Nephron (organoid): ENCODE data around the gene CEBPZ.

Experiments used
- H3K27ac Mint-ChIP-seq, 3 experiments: 2 replicates each; pipeline ENCODE4 v1.8.0; 2020; ENCODE audit warnings: mixed read lengths in 3 of 3, mild to moderate bottlenecking in 2 of 3, moderate library complexity in 1 of 3
- H3K27me3 Mint-ChIP-seq: 2 replicates; pipeline ENCODE4 v1.8.0; 2021; ENCODE audit warnings: low read depth, mild to moderate bottlenecking, moderate library complexity, mixed read lengths
- H3K36me3 Mint-ChIP-seq: 2 replicates; pipeline ENCODE4 v1.8.0; 2020; ENCODE audit warnings: low read depth, mixed read lengths
- H3K4me1 Mint-ChIP-seq: 2 replicates; pipeline ENCODE4 v1.8.0; 2020; ENCODE audit warnings: mixed read lengths
- H3K4me3 Mint-ChIP-seq, 3 experiments: 2 replicates each; pipeline ENCODE4 v1.8.0; 2020; ENCODE audit warnings: mild to moderate bottlenecking in 3 of 3, mixed read lengths in 3 of 3, moderate library complexity in 2 of 3
- H3K9me3 Mint-ChIP-seq: 2 replicates; pipeline ENCODE4 v1.8.0; 2020; ENCODE audit warnings: mixed read lengths
- CTCF ChIP-seq, 3 experiments: fragments of 200-600 bp; sonication (generic); IDR thresholded peaks; one replicate each; pipeline ENCODE4 v1.5.0; 2021; ENCODE audit warnings: antibody characterized with exemption in 3 of 3; ENCODE audit not compliant: unreplicated experiment in 3 of 3

The CEBPZ gene

GRCh38 chr2:37191253-37191652, 40.1 kb downstream of the CEBPZ start:
- no peak overlapping the region for H3K27ac Mint-ChIP-seq
- H3K9me3 Mint-ChIP-seq: no peaks in the 10 kb centered on the region
- H3K4me1 Mint-ChIP-seq: no peaks in the 10 kb centered on the region
- TF ChIP-seq CTCF (IDR thresholded peaks at IDR 0.05; ENCODE audit: unreplicated experiment in 3 of 3): no peak
- no peaks in the 10 kb centered on the region for H3K27me3 Mint-ChIP-seq
- no peaks in the 10 kb centered on the region for H3K36me3 Mint-ChIP-seq
- no peak overlapping the region for H3K4me3 Mint-ChIP-seq

- no peaks in the 10 kb centered on the region for H3K9me3 Mint-ChIP-seq
- TF ChIP-seq CTCF (IDR thresholded peaks at IDR 0.05; ENCODE audit: unreplicated experiment in 3 of 3): no peak
- H3K27me3 Mint-ChIP-seq: no peaks in the 10 kb centered on the region
- no peak overlapping the region for H3K27ac Mint-ChIP-seq
- H3K36me3 Mint-ChIP-seq: no peaks in the 10 kb centered on the region
- no peaks in the 10 kb centered on the region for H3K4me1 Mint-ChIP-seq
- H3K4me3 Mint-ChIP-seq: no peak overlapping the region
Observed at GRCh38 chr2:37190290-37190689, 41.1 kb downstream of the CEBPZ start.

GRCh38 chr2:37189452-37190153, 41.8 kb downstream of the CEBPZ start:
- TF ChIP-seq CTCF (IDR thresholded peaks at IDR 0.05; ENCODE audit: unreplicated experiment in 3 of 3): no peak
- no peaks in the 10 kb centered on the region for H3K27me3 Mint-ChIP-seq
- H3K27ac Mint-ChIP-seq: no peak overlapping the region
- no peak overlapping the region for H3K4me3 Mint-ChIP-seq
- H3K36me3 Mint-ChIP-seq: no peaks in the 10 kb centered on the region
- no peaks in the 10 kb centered on the region for H3K4me1 Mint-ChIP-seq
- H3K9me3 Mint-ChIP-seq: no peaks in the 10 kb centered on the region

GRCh38 chr2:37188570-37188969, 42.8 kb downstream of the CEBPZ start, which contains the start of gene SULT6B1:
Gene SULT6B1 (minus strand): TSS chr2:37188670. CDS start chr2:37188640, 30 bp downstream.
- Mint-ChIP-seq H3K9me3 (no peaks in the 10 kb centered on the region), H3K4me1 (no peaks in the 10 kb centered on the region), H3K4me3 (no peak within 1 kb of the TSS), H3K36me3 (no peaks in the 10 kb centered on the region), H3K27ac (no peak within 1 kb of the TSS), H3K27me3 (peaks cover 1% of the 10 kb centered on the region)
- no peak for TF ChIP-seq CTCF (IDR thresholded peaks at IDR 0.05; ENCODE audit: unreplicated experiment in 3 of 3)

GRCh38 chr2:37181726-37182684, 49.4 kb downstream of the CEBPZ start:
- TF ChIP-seq CTCF (IDR thresholded peaks at IDR 0.05; ENCODE audit: unreplicated experiment in 3 of 3): no peak
- Mint-ChIP-seq H3K9me3 (no peaks in the 10 kb centered on the region), H3K36me3 (no peaks in the 10 kb centered on the region)

More at GRCh38 chr2:37181726-37182684, 49.4 kb downstream of the CEBPZ start:
- Mint-ChIP-seq H3K27ac (no peak overlapping the region), H3K4me3 (no peak overlapping the region), H3K27me3 (peaks cover 3% of the 10 kb centered on the region), H3K4me1 (peaks cover 9% of the 10 kb centered on the region)
